ENCODE data around the gene PHYKPL. TPM values are rescaled to one million over a fixed set of nuclear protein-coding genes. Genes with fewer than 3 reads are reported as not detected.

PHYKPL gene
- total RNA-seq, 1 experiment from 2014 or later: 48.8 TPM

GRCh38 chr5:178222292-178222691, 10.3 kb downstream of the PHYKPL start:
- Histone ChIP-seq H2BK120ac (ENCODE audit: low read depth, low read length, poor library complexity, severe bottlenecking) (no peak overlapping the region), H2BK20ac (ENCODE audit: low read depth, low read length, poor library complexity, severe bottlenecking) (no peak overlapping the region), H3K18ac (ENCODE audit: insufficient read length, low read depth, low read length) (no peak overlapping the region), H3K14ac (ENCODE audit: insufficient read depth, low read length) (no peak overlapping the region), H3K4ac (ENCODE audit: low read depth, low read length) (no peak overlapping the region), H3K9ac (ENCODE audit: extremely low read depth, insufficient read length, low read length) (no peak overlapping the region), H2BK5ac (ENCODE audit: insufficient read length, low read length) (no peak overlapping the region), H3K4me2 (ENCODE audit: insufficient read depth, insufficient read length, low read length) (no peak overlapping the region), H3K23ac (ENCODE audit: insufficient read length, low read depth, low read length) (no peak overlapping the region), H3K23me2 (ENCODE audit: insufficient read length, low read depth, low read length, poor library complexity, severe bottlenecking) (no peaks in the 10 kb centered on the region), H2BK12ac (ENCODE audit: insufficient read length, low read depth, low read length) (no peak overlapping the region), H3K27ac (ENCODE audit: insufficient read length, low read depth, low read length) (no peak overlapping the region), H3K4me1 (ENCODE audit: insufficient read depth, low read length) (peaks cover 2% of the 10 kb centered on the region; the same call in 1 of the 2 replicates), H4K8ac (replicated peaks; ENCODE audit: insufficient read length, low read depth, low read length) (no peak overlapping the region), H4K91ac (ENCODE audit: insufficient read length, low read depth, low read length) (no peak overlapping the region), H4K20me1 (ENCODE audit: control insufficient read depth, insufficient read depth, insufficient read length) (peaks cover 3% of the 10 kb centered on the region), H3T11ph (ENCODE audit: low read length) (no peak overlapping the region), H3K27me3 (ENCODE audit: insufficient read depth, low read length) (no peaks in the 10 kb centered on the region), H3K56ac (ENCODE audit: insufficient read length, low read depth, low read length) (no peak overlapping the region), H2AK5ac (ENCODE audit: insufficient read length, low read length) (no peak overlapping the region), H2AFZ (ENCODE audit: low read length) (no peak overlapping the region), H3K79me1 (ENCODE audit: insufficient read depth, low read depth, low read length, poor library complexity, severe bottlenecking) (no peaks in the 10 kb centered on the region), H3K79me2 (ENCODE audit: insufficient read depth, low read length) (no peaks in the 10 kb centered on the region), H2BK15ac (ENCODE audit: low read depth, low read length) (no peak overlapping the region), H4K5ac (ENCODE audit: insufficient read length, low read depth, low read length) (no peak overlapping the region), H3K9me3 (ENCODE audit: control insufficient read depth, low read depth, low read length) (no peaks in the 10 kb centered on the region)
- DNase-seq: no peak
- Mint-ChIP-seq H3K4me3 (no peak overlapping the region), H3K27ac (no peak overlapping the region), H3K27me3 (ENCODE audit: low read depth) (no peaks in the 10 kb centered on the region), H3K4me1 (peaks cover 17% of the 10 kb centered on the region in 2 experiments), H3K9me3 (no peaks in the 10 kb centered on the region), H3K36me3 (ENCODE audit: insufficient read depth in 1 of 3, low read depth in 3 of 3) (peaks cover 28 to 75% (median 55%) of the 10 kb centered on the region in 3 experiments; a peak in 6 of 7 replicates)
- no peak for TF ChIP-seq CTCF (conservative IDR thresholded peaks at IDR 0.05)
- no CpG with 5 or more reads among the region's 15 CpGs for WGBS (ENCODE audit: extremely low coverage, insufficient read length, low lambda C conversion rate)
